GM10248 (cell line): ENCODE measurements around the gene ARMC3.

Experiments
- CTCF ChIA-PET: fragments of 300-600 bp; sonication (Branson Sonifier 250); formaldehyde crosslinking; extraction: SDS; loops from one replicate; lab custom pipeline; 2021; ENCODE audit warnings: antibody characterized with exemption; lab: Yijun Ruan, JAX
- POLR2A ChIA-PET: fragments of 350-650 bp; sonication (Branson Sonifier 250); formaldehyde crosslinking; extraction: SDS; loops from one replicate; lab custom pipeline; 2020; ENCODE audit warnings: antibody characterized with exemption; lab: Yijun Ruan, JAX
- DNase-seq: peaks from one replicate; pipeline ENCODE4 v3.0.0; 2012; ENCODE audit errors: extremely low spot score
- TF ChIP-seq, protein P1 (sequence below): IDR thresholded peaks from 2 replicates; pipeline ENCODE4 v1.5.1; 2012; ENCODE audit warnings: mild to moderate bottlenecking, low read depth; ENCODE audit errors: extremely low read depth, missing control alignments, control extremely low read depth

ARMC3 gene

DNA sequence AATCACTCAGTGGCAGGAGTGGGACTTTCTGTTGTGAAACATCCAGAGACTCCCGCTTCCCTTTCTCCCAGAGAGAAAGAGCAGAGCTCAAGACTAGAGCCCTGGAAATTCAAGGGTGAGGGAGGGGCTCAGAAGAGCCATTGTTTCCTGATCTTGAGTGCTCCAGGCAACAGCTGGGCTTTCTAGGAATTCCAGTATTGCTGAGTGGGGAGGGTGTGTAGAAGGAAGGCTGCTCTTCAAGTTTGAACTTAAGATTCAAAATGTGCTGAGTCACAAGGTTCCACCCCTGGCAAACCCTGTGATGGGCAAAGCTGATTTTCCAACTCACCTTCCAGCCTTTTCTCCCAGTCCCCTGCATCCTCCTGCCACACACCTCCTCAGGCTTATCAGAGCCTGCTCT, 125.2 kb downstream of the ARMC3 start:
- no peak for DNase-seq
- POLR2A ChIA-PET, result no interaction called here
- TF ChIP-seq, protein P1, sequence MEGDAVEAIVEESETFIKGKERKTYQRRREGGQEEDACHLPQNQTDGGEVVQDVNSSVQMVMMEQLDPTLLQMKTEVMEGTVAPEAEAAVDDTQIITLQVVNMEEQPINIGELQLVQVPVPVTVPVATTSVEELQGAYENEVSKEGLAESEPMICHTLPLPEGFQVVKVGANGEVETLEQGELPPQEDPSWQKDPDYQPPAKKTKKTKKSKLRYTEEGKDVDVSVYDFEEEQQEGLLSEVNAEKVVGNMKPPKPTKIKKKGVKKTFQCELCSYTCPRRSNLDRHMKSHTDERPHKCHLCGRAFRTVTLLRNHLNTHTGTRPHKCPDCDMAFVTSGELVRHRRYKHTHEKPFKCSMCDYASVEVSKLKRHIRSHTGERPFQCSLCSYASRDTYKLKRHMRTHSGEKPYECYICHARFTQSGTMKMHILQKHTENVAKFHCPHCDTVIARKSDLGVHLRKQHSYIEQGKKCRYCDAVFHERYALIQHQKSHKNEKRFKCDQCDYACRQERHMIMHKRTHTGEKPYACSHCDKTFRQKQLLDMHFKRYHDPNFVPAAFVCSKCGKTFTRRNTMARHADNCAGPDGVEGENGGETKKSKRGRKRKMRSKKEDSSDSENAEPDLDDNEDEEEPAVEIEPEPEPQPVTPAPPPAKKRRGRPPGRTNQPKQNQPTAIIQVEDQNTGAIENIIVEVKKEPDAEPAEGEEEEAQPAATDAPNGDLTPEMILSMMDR, result no peak
- CTCF ChIA-PET, result no interaction called here

DNA sequence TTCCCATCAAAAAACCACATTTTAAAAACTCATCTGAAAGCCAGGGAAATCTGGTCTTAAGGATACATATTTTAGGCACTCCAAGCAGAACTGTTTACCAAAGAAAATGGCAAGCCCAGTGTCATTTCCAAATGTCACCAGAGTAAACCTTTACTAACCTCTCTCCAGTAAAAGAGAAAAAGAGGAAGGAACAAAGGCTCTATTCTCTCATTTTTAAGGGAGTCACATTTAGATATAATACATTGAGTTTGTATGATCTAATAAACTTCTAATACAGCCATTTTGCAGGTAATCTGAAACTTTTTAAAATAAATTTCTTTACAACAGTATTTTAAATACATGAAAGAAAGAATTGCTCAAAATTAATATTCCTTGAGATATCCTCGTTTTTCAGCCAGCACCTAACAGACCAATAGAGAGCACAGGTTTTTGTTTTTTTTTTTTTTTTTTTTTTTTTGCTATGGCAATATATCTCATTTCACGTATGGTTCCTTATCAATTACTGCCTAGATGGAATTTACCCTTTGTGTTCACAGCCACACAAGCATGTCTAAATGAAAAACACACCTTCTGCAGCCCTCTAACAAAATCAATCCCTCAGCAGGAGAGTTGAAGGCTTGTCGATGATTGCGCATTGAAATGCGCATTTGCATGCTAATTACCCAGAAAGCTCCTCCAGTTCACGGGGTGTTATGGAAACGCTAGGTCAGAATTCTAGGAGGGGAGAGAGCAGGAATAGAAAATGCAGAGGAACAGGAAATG, 127.8 kb downstream of the ARMC3 start:
- ChIA-PET CTCF (no interaction called here), POLR2A (no interaction called here)
- TF ChIP-seq, protein P1, result no peak
- DNase-seq, result no peak

DNA sequence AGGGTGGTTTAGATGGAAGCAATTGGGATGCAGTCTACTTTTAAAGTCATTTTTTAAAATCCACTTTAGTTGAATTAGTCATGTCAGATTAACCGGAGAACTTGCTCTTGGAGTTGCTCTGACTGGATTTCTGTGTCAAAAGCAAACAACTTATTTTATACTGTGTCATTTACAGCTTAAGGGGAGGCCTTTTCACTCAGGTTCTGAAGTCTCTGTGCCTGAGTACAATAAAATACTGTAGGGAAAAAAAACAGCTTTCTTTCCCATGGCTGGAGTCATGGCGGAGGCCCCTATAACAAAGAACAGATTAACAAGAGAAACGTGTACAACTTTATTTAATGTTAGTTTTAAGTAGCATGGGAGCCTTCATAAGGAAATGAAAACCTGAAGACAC, 128.3 kb downstream of the ARMC3 start:
- TF ChIP-seq, protein P1, result no peak
- ChIA-PET POLR2A (no interaction called here), CTCF (interaction anchor here (1.0 kb wide), 1 partner anchor 9 kb away, joined by 3 read pairs; no protein-coding TSS in a partner anchor)
- no peak for DNase-seq

DNA sequence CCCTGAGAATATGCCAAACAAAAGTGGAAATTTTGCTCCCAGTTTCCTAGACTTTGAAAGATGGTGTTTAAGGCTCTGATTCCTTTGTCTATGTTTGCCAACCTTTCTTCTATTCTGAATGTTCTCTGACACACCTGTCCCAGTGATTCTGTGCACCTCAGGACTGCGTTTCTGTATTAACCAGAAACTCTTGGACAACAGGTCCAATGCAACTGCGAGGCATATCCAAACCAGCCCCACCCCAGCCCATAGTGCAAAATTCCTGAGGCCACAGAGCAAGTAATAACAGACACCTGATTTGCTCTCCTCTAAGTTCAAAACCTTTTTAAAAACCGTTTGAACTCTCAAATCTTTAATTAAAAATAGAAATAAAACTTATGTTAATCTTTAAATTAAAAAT, 130.5 kb downstream of the ARMC3 start:
- POLR2A ChIA-PET, result no interaction called here
- no peak for DNase-seq
- CTCF ChIA-PET, result no interaction called here

DNA sequence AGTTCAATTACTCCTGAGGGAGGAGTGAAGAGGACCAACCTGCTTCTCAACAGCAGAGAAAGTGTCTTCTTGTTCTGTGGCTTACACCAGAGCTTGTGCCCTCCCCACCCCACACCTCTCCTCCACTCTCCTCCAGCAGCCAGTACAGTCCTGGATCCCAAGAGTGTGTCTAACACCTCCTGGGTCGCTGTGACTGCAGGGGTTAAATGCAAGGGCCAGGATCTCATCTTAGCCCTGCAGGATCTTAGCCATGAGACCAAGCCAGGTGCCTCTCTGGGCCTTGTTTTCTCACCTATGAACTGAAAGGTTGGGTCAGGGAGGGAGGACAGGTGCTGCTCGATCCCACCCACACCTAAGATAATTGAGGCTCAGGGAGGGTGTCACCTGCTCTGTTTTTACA, 133.1 kb downstream of the ARMC3 start:
- DNase-seq, result no peak
- POLR2A ChIA-PET, result no interaction called here
- CTCF ChIA-PET, result no interaction called here
- TF ChIP-seq, protein P1, result no peak

More for the DNA sequence above, 130.5 kb downstream of the ARMC3 start:
- TF ChIP-seq, protein P1, result no peak

DNA sequence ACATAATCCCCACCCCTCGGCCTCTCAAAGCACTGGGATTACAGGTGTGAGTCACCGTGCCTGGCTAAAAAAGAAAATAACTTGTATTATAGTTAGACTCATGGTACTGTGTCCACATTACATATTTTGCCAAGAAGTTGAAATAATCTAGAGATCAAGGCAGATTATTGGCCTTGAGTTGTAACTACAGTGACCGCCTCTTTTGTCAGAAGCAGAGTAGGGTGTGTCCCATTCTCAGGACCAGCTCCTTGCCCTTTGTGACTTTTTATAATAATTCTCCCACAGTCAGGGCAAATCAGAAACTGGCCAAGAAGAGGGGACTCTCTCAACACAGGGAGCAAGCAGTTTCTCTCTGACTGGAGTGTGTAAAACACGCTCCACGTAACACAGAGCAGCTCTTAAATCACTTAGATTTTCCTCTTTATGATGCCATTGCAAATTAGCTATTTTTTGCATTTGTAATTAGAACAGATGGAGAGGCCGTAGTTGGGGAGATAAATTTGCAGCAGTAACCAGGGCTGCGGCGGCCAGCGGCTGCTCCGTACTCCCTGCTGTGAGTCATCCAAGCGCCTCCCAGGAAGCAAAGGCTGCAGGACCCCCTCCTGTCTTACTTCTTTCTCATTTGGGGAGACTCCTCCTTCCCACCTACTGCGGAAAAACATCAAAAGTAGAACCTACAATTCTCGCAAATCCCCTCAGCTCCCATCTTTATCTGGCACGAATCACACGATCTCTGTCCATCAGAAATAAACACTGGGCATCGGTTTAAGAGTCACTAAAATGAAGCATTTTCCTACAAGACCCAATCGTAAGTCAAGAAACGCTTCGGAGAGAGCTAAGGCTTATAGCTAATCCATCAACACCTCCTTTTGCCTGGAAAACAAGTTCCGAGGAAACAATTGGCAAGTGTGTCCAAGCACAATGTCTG, 135.5 kb downstream of the ARMC3 start:
- CTCF ChIA-PET, result interaction anchor here (0.9 to 1.2 kb wide), 3 partner anchors 10 to 1053 kb away, joined by 3 to 4 read pairs (median 3); no protein-coding TSS in a partner anchor
- TF ChIP-seq, protein P1, result no peak
- POLR2A ChIA-PET, result no interaction called here
- DNase-seq, result no peak
